HCT116 (cell line): Measurements from ENCODE around the gene SLC6A6. TPM values are rescaled to one million over a fixed set of nuclear protein-coding genes. Genes with fewer than 3 reads are reported as not detected.

ENCODE experiments used
- ATAC-seq: fragments of 200-7000 bp; cut with Tn5 transposase; 2 replicates; pipeline ENCODE4 v1.9.1; 2020; ENCODE audit warnings: mild to moderate bottlenecking, moderate library complexity
- BruUV-seq: library from RNA; stranded (reverse); fragments of 400-500 nt; replicated peaks from 2 replicates; lab custom pipeline; 2021; lab: Mats Ljungman, UMichigan
- CTCF ChIA-PET: fragments of 300-600 bp; sonication (Branson Sonifier 250); formaldehyde crosslinking; loops from one replicate; lab custom pipeline; 2021; ENCODE audit warnings: antibody characterized with exemption; lab: Charles Lee
- POLR2A ChIA-PET: fragments of 300-600, 350-600 bp; sonication (Branson Sonifier 250); formaldehyde crosslinking; loops from one replicate; lab custom pipeline; 2021; ENCODE audit warnings: antibody characterized with exemption; lab: Charles Lee
- RAD21 ChIA-PET, 2 experiments: fragments of 300-600 bp; sonication (Branson Sonifier 250); formaldehyde crosslinking; loops; one replicate each; lab custom pipeline; 2023; ENCODE audit warnings: low total read pairs in 2 of 2; ENCODE audit not compliant: uncharacterized antibody in 2 of 2, unreplicated experiment in 2 of 2, low non-redundant PET in 1 of 2; lab: Charles Lee
- DNase-seq: peaks from one replicate; pipeline ENCODE4 v3.0.0-alpha.2; 2010; ENCODE audit warnings: low read depth, low spot score
- H2AFZ ChIP-seq: fragments of 200-600 bp; shearing (Covaris generic), sonication (generic); 2 replicates; pipeline ENCODE4 v1.6.1; 2017; ENCODE audit warnings: low read depth, mixed run types, mixed read lengths, antibody characterized with exemption, low read length; ENCODE audit not compliant: poor library complexity, severe bottlenecking
- H3K27ac ChIP-seq: 2 replicates; pipeline ENCODE4 v1.5.1; 2012; ENCODE audit warnings: low read depth, low read length
- H3K27me3 ChIP-seq: fragments of 200-600 bp; sonication (generic); 2 replicates; pipeline ENCODE4 v1.6.1; 2016; ENCODE audit warnings: mixed run types, low read length, mixed read lengths; ENCODE audit not compliant: insufficient read depth
- H3K36me3 ChIP-seq, 2 experiments: fragments of 200-500 bp in 1 of 2; fragments of 200-600 bp in 1 of 2; sonication (Bioruptor generic) in 1 of 2; sonication (generic) in 1 of 2; 2 replicates each; pipeline versions ENCODE4 v1.5.1 to v1.6.1; 2014 to 2016; ENCODE audit warnings: low read length in 2 of 2, inconsistent platforms in 1 of 2, mixed read lengths in 1 of 2, mixed run types in 1 of 2; ENCODE audit not compliant: insufficient read depth in 2 of 2, control insufficient read depth in 1 of 2
- H3K4me1 ChIP-seq, 2 experiments: fragments of 200-600 bp in 1 of 2; sonication (generic) in 1 of 2; 2 replicates each; pipeline versions ENCODE4 v1.5.1 to v1.6.1; 2012 to 2017; ENCODE audit warnings: low read length in 2 of 2, inconsistent platforms in 1 of 2, mild to moderate bottlenecking in 1 of 2, mixed read lengths in 1 of 2, mixed run types in 1 of 2, moderate library complexity in 1 of 2; ENCODE audit not compliant: insufficient read depth in 2 of 2, control insufficient read depth in 1 of 2
- H3K4me2 ChIP-seq: fragments of 200-600 bp; sonication (generic); 2 replicates; pipeline ENCODE4 v1.6.1; 2017; ENCODE audit warnings: mixed run types, low read length, mixed read lengths
- H3K4me3 ChIP-seq, 2 experiments: fragments of 200-600 bp in 1 of 2; sonication (generic) in 1 of 2; replicated peaks in 1 of 2; 2 replicates each; pipeline ENCODE4 v1.5.1; 2011 to 2016; ENCODE audit warnings: low read length in 2 of 2, control low read depth in 1 of 2, low read depth in 1 of 2, mild to moderate bottlenecking in 1 of 2, mixed read lengths in 1 of 2, mixed run types in 1 of 2
- H3K79me2 ChIP-seq: fragments of 200-600 bp; sonication (generic); 2 replicates; pipeline ENCODE4 v1.6.1; 2017; ENCODE audit warnings: mild to moderate bottlenecking, mixed run types, low read length, moderate library complexity, mixed read lengths; ENCODE audit not compliant: insufficient read depth
- H3K9ac ChIP-seq: fragments of 200-600 bp; sonication (generic); 2 replicates; pipeline ENCODE4 v1.6.1; 2016; ENCODE audit warnings: low read length, mixed read lengths
- H3K9me2 ChIP-seq: fragments of 200-600 bp; sonication (generic), shearing (Covaris generic); 2 replicates; pipeline ENCODE4 v1.6.1; 2017; ENCODE audit warnings: mixed run types, mild to moderate bottlenecking, moderate library complexity; ENCODE audit not compliant: insufficient read depth
- H3K9me3 ChIP-seq, 2 experiments: fragments of 200-500 bp in 1 of 2; fragments of 200-600 bp in 1 of 2; sonication (Bioruptor generic) in 1 of 2; sonication (generic) in 1 of 2; 2 replicates each; pipeline ENCODE4 v1.6.1; 2014 to 2017; ENCODE audit warnings: low read length in 2 of 2, mixed read lengths in 2 of 2, inconsistent platforms in 1 of 2, low read depth in 1 of 2, mild to moderate bottlenecking in 1 of 2, mixed run types in 1 of 2, moderate library complexity in 1 of 2; ENCODE audit not compliant: control insufficient read depth in 1 of 2, insufficient read depth in 1 of 2
- H4K20me1 ChIP-seq: fragments of 200-600 bp; sonication (generic), shearing (Covaris generic); 2 replicates; pipeline ENCODE4 v1.6.1; 2017; ENCODE audit warnings: mixed run types, mild to moderate bottlenecking, moderate library complexity; ENCODE audit not compliant: insufficient read depth
- ATF3 ChIP-seq: IDR thresholded peaks from 2 replicates; pipeline ENCODE4 v1.6.1; 2012
- FOSL1 ChIP-seq: IDR thresholded peaks from 2 replicates; pipeline ENCODE4 v1.6.1; 2012; ENCODE audit warnings: low read depth
- REST ChIP-seq: IDR thresholded peaks from 2 replicates; pipeline ENCODE4 v1.6.1; 2012; ENCODE audit warnings: low read depth
- SIN3A ChIP-seq: IDR thresholded peaks from 2 replicates; pipeline ENCODE4 v1.6.1; 2012; ENCODE audit warnings: low read depth
- YY1 ChIP-seq: IDR thresholded peaks from 2 replicates; pipeline ENCODE4 v1.6.1; 2011; ENCODE audit warnings: low read length, low read depth, moderate library complexity, mild to moderate bottlenecking; ENCODE audit not compliant: insufficient replicate concordance; ENCODE audit errors: extremely low read depth
- ZNF274 ChIP-seq: fragments of 200-500 bp; sonication (Bioruptor generic); IDR thresholded peaks from 2 replicates; pipeline ENCODE4 v1.6.1; 2014; ENCODE audit warnings: mild to moderate bottlenecking, low read depth, low read length, inconsistent platforms
- intact Hi-C: fragments of 100-400 bp; cut with micrococcal nuclease; formaldehyde crosslinking; loops from 2 replicates; pipeline ENCODE4 v1.10.0; 2022
- total RNA-seq: library from RNA; stranded (reverse); gene quantifications from one replicate; pipeline ENCODE4 v1.2.1, GENCODE V29; 2021; ENCODE audit not compliant: unreplicated experiment

SLC6A6 gene
- total RNA-seq, 1 experiment from 2014 or later: 36.3 TPM

GRCh38 chr3:14429640-14430039 lies 27.2 kb downstream of the SLC6A6 start (continued):
- TF ChIP-seq ZNF274 (no peak), SIN3A (no peak)

- no peaks in the 10 kb centered on the region for H3K36me3 ChIP-seq
- no peak for TF ChIP-seq FOSL1
- TF ChIP-seq REST: no peak
- no peak for TF ChIP-seq ATF3
- TF ChIP-seq YY1: no peak
- H4K20me1 ChIP-seq: no peaks in the 10 kb centered on the region
- POLR2A ChIA-PET: no interaction called here
- no peak overlapping the region for H3K9ac ChIP-seq
- no TSS peak for BruUV-seq
- RAD21 ChIA-PET: no interaction called here
- H3K4me3 ChIP-seq: no peak overlapping the region
- intact Hi-C loops: no loop called here
- peaks cover 38 to 54% of the 10 kb centered on the region in 2 experiments for H3K4me1 ChIP-seq
- no peak overlapping the region for H3K27ac ChIP-seq
- no peaks in the 10 kb centered on the region for H3K9me2 ChIP-seq
- no peak overlapping the region for H3K4me2 ChIP-seq
- DNase-seq: no peak
- CTCF ChIA-PET: no interaction called here
- H3K27me3 ChIP-seq: no peaks in the 10 kb centered on the region
- H3K79me2 ChIP-seq: peaks cover 58% of the 10 kb centered on the region
- no peaks in the 10 kb centered on the region for H3K9me3 ChIP-seq
- ATAC-seq: no peak
- no peak overlapping the region for H2AFZ ChIP-seq
Observed at GRCh38 chr3:14430053-14430452, 27.6 kb downstream of the SLC6A6 start.
